ENCODE results near the gene KYAT1. TPM values are rescaled to one million over a fixed set of nuclear protein-coding genes. Genes with fewer than 3 reads are reported as not detected.
A peak's percentile ranks its signal among the peaks of the same experiment; 100 is the strongest.

Gene KYAT1
- polyA plus RNA-seq (ENCODE audit: insufficient read length in 3 of 3): 10 to 100 TPM; 18.9 to 20.7 (median 19.7) TPM

GRCh38 chr9:128881884-128882676, at the start of gene KYAT1, which contains the start of gene LRRC8A:
Gene KYAT1, minus strand, starts transcription at chr9:128881950. Its CDS starts 36,545 bp downstream, at chr9:128845405.
Gene LRRC8A, plus strand, starts transcription at chr9:128882133. Its CDS starts 25,032 bp downstream, at chr9:128907165.
- peak; percentile 86 to 94 (median 91) for DNase-seq (ENCODE audit: low read depth in 3 of 3, low spot score in 2 of 3)

- DNase-seq (ENCODE audit: low read depth in 3 of 3, low spot score in 2 of 3): no peak
These were observed 47.8 kb upstream of the KYAT1 start for GRCh38 chr9:128929560-128929959.

- no peak for DNase-seq (ENCODE audit: low read depth in 3 of 3, low spot score in 2 of 3)
These were observed 46.9 kb upstream of the KYAT1 start for GRCh38 chr9:128928624-128929023.

GRCh38 chr9:128927731-128928411, 46.1 kb upstream of the KYAT1 start:
- peak in 2 of 3 donors; percentile 32 to 60 for DNase-seq (ENCODE audit: low read depth in 3 of 3, low spot score in 2 of 3)

GRCh38 chr9:128923493-128923883, 41.7 kb upstream of the KYAT1 start:
- DNase-seq (ENCODE audit: low read depth in 3 of 3, low spot score in 2 of 3): no peak

- DNase-seq (ENCODE audit: low read depth in 3 of 3, low spot score in 2 of 3): peak; percentile 62 to 75 (median 71)
These were observed 40.4 kb upstream of the KYAT1 start for GRCh38 chr9:128921881-128922763.

- DNase-seq (ENCODE audit: low read depth in 3 of 3, low spot score in 2 of 3): no peak
These were observed 38.8 kb upstream of the KYAT1 start, which contains the start of gene PHYHD1 for GRCh38 chr9:128920381-128921058. Gene PHYHD1, plus strand, starts transcription at chr9:128920982. Its CDS starts 1,342 bp downstream, at chr9:128922324.

- DNase-seq (ENCODE audit: low read depth in 3 of 3, low spot score in 2 of 3): no peak
These were observed 37.8 kb upstream of the KYAT1 start for GRCh38 chr9:128919402-128920089.

- no peak for DNase-seq (ENCODE audit: low read depth in 3 of 3, low spot score in 2 of 3)
These were observed 37.2 kb upstream of the KYAT1 start for GRCh38 chr9:128918921-128919320.

GRCh38 chr9:128917151-128917849, 35.5 kb upstream of the KYAT1 start:
- no peak for DNase-seq (ENCODE audit: low read depth in 3 of 3, low spot score in 2 of 3)

GRCh38 chr9:128916745-128917144, 35.0 kb upstream of the KYAT1 start:
- DNase-seq (ENCODE audit: low read depth in 3 of 3, low spot score in 2 of 3): no peak

- DNase-seq (ENCODE audit: low read depth in 3 of 3, low spot score in 2 of 3): no peak
These were observed 34.5 kb upstream of the KYAT1 start for GRCh38 chr9:128916204-128916603.

GRCh38 chr9:128913995-128914772, 32.4 kb upstream of the KYAT1 start:
- DNase-seq (ENCODE audit: low read depth in 3 of 3, low spot score in 2 of 3): no peak

GRCh38 chr9:128913048-128913900, 31.5 kb upstream of the KYAT1 start:
- DNase-seq (ENCODE audit: low read depth in 3 of 3, low spot score in 2 of 3): no peak

- no peak for DNase-seq (ENCODE audit: low read depth in 3 of 3, low spot score in 2 of 3)
These were observed 30.6 kb upstream of the KYAT1 start for GRCh38 chr9:128912270-128912853.

- no peak for DNase-seq (ENCODE audit: low read depth in 3 of 3, low spot score in 2 of 3)
These were observed 29.8 kb upstream of the KYAT1 start for GRCh38 chr9:128911529-128912035.

- no peak for DNase-seq (ENCODE audit: low read depth in 3 of 3, low spot score in 2 of 3)
These were observed 29.2 kb upstream of the KYAT1 start for GRCh38 chr9:128910906-128911305.

Measured in right renal cortex interstitium (tissue), 3 donors.